Measurements from ENCODE around the gene GPC5. TPM values are rescaled to one million over a fixed set of nuclear protein-coding genes. Genes with fewer than 3 reads are reported as not detected.
A peak's percentile ranks its signal among the peaks of the same experiment; 100 is the strongest.

The GPC5 gene
- total and polyA plus RNA-seq, 2 of the 13 experiments (the other 11 are each of a cell fraction or from before 2014, with no cell fraction given) = 0.02 to 0.07 TPM

GRCh38 chr13:91459485-91459884, 61.1 kb downstream of the GPC5 start:
- H3K9ac ChIP-seq (ENCODE audit: insufficient read depth, low read depth, low read length) = no peak overlapping the region
- DNase-seq (ENCODE audit: low spot score) = peak; percentile 0
- intact Hi-C loops (cut with micrococcal nuclease; ENCODE audit: unreplicated experiment) = no loop called here
- no peak for FAIRE-seq
- no peaks in the 10 kb centered on the region for H3K36me3 ChIP-seq (replicated peaks in 1 of 2; ENCODE audit: control insufficient read depth in 1 of 2, insufficient read depth in 2 of 2, low read length in 2 of 2)
- in situ Hi-C loops (cut with HindIII; ENCODE audit: extremely low pct_ligation_motif_present, low pct_unique_long_range_greater_than_20kb) = no loop called here
- BruUV-seq (replicated peaks) = no TSS peak
- no peaks in the 10 kb centered on the region for H4K20me1 ChIP-seq (ENCODE audit: insufficient read depth, low read length)
- H3K4me3 ChIP-seq (replicated peaks in 1 of 3; ENCODE audit: insufficient read depth in 1 of 3, low read depth in 2 of 3, low read length in 3 of 3) = no peak overlapping the region
- ATAC-seq = no peak; the same call in 2 of the 3 replicates
- ChIA-PET POLR2A (no interaction called here), CTCF (ENCODE audit: low intra/inter-chr PET ratio, low total read pairs) (no interaction called here)
- no peaks in the 10 kb centered on the region for H3K9me3 ChIP-seq (ENCODE audit: low read length)
- no peaks in the 10 kb centered on the region for H3K79me2 ChIP-seq (ENCODE audit: insufficient read depth, low read length)
- TF ChIP-seq CBFB (CRISPR knock-in tag; IDR thresholded peaks at IDR 0.05) (no peak), STAG1 (CRISPR knock-in tag; IDR thresholded peaks at IDR 0.05) (0 out of 2 replicates have a peak, but pooled peaks have one; percentile 12), CTCF (CRISPR knock-in tag; IDR thresholded peaks at IDR 0.05) (peak; percentile 21; the same call in 1 of the 2 replicates), ZSCAN25 (CRISPR knock-in tag; IDR thresholded peaks at IDR 0.05) (no peak)
- no peak overlapping the region for H3K4me2 ChIP-seq (ENCODE audit: low read depth, low read length)
- H3K4me1 ChIP-seq (ENCODE audit: insufficient read depth, low read length) = no peaks in the 10 kb centered on the region
- H3K27me3 ChIP-seq (ENCODE audit: control insufficient read depth in 1 of 2, insufficient read depth in 2 of 2, low read length in 2 of 2) = no peaks in the 10 kb centered on the region
- H3K27ac ChIP-seq (ENCODE audit: extremely low read length, insufficient read depth, low read length) = no peak overlapping the region
- no peak overlapping the region for H2AFZ ChIP-seq (ENCODE audit: low read length)

- peak; percentile 50 to 72; a peak in 3 of 4 replicates for TF ChIP-seq MAFK (conservative IDR thresholded peaks at IDR 0.05 in 1 of 2, IDR thresholded peaks at IDR 0.05 in 1 of 2; ENCODE audit: low read length in 2 of 2)
- TF ChIP-seq SETDB1 (CRISPR knock-in tag; IDR thresholded peaks at IDR 0.05; ENCODE audit: borderline replicate concordance) = no peak
- TF ChIP-seq NFE2L2 (IDR thresholded peaks at IDR 0.05; ENCODE audit: low read length) = peak; percentile 81
- TF ChIP-seq MAFF (IDR thresholded peaks at IDR 0.05; ENCODE audit: low read depth, low read length) = peak; percentile 57
Measured at GRCh38 chr13:91464336-91464735, 65.9 kb downstream of the GPC5 start.

More at GRCh38 chr13:91464336-91464735, 65.9 kb downstream of the GPC5 start:
- H3K79me2 ChIP-seq (ENCODE audit: insufficient read depth, low read length) = no peaks in the 10 kb centered on the region
- no peak overlapping the region for H3K4me2 ChIP-seq (ENCODE audit: low read depth, low read length)
- H3K27ac ChIP-seq (ENCODE audit: extremely low read length, insufficient read depth, low read length) = no peak overlapping the region
- H3K4me3 ChIP-seq (replicated peaks in 1 of 3; ENCODE audit: insufficient read depth in 1 of 3, low read depth in 2 of 3, low read length in 3 of 3) = no peak overlapping the region
- FAIRE-seq (no peak), ATAC-seq (no peak), DNase-seq (ENCODE audit: low spot score) (no peak)
- no peak overlapping the region for H3K9ac ChIP-seq (ENCODE audit: insufficient read depth, low read depth, low read length)
- ChIA-PET CTCF (ENCODE audit: low intra/inter-chr PET ratio, low total read pairs) (no interaction called here), POLR2A (no interaction called here)
- no peaks in the 10 kb centered on the region for H3K27me3 ChIP-seq (ENCODE audit: control insufficient read depth in 1 of 2, insufficient read depth in 2 of 2, low read length in 2 of 2)
- H3K9me3 ChIP-seq (ENCODE audit: low read length) = no peaks in the 10 kb centered on the region
- no peaks in the 10 kb centered on the region for H4K20me1 ChIP-seq (ENCODE audit: insufficient read depth, low read length)
- no TSS peak for BruUV-seq (replicated peaks)
- in situ Hi-C loops (cut with HindIII; ENCODE audit: extremely low pct_ligation_motif_present, low pct_unique_long_range_greater_than_20kb) (no loop called here), intact Hi-C loops (cut with micrococcal nuclease; ENCODE audit: unreplicated experiment) (no loop called here)
- no peaks in the 10 kb centered on the region for H3K4me1 ChIP-seq (ENCODE audit: insufficient read depth, low read length)
- 3% methylated on average over 5 of the region's 5 CpGs for WGBS (ENCODE audit: low lambda C conversion rate)
- no peaks in the 10 kb centered on the region for H3K36me3 ChIP-seq (replicated peaks in 1 of 2; ENCODE audit: control insufficient read depth in 1 of 2, insufficient read depth in 2 of 2, low read length in 2 of 2)
- H2AFZ ChIP-seq (ENCODE audit: low read length) = no peak overlapping the region

All from HepG2 (cell line).